MG63 (cell line): ENCODE measurements around the gene HES5. TPM values are rescaled to one million over a fixed set of nuclear protein-coding genes. Genes with fewer than 3 reads are reported as not detected.
A peak's percentile ranks its signal among the peaks of the same experiment; 100 is the strongest.

ENCODE experiments used
- DNase-seq: peaks from one replicate; pipeline ENCODE4 v3.0.0-alpha.2; 2020
- H3K27me3 ChIP-seq: fragments of 250-450 bp; sonication (Bioruptor Pico); 2 replicates; pipeline ENCODE4 v1.5.1; 2020; ENCODE audit warnings: mild to moderate bottlenecking, moderate library complexity
- H3K36me3 ChIP-seq: fragments of 250-450 bp; sonication (Bioruptor Pico); 2 replicates; pipeline ENCODE4 v1.5.1; 2020; ENCODE audit warnings: mild to moderate bottlenecking, moderate library complexity
- H3K4me3 ChIP-seq: fragments of 250-450 bp; sonication (Bioruptor Pico); 2 replicates; pipeline ENCODE4 v1.5.1; 2020; ENCODE audit warnings: mild to moderate bottlenecking, moderate library complexity
- H3K9me3 ChIP-seq: fragments of 250-450 bp; sonication (Bioruptor Pico); 2 replicates; pipeline ENCODE4 v1.5.1; 2020; ENCODE audit warnings: mild to moderate bottlenecking, moderate library complexity
- total RNA-seq: library from RNA; depleted of rRNA; stranded (reverse); fragments of >200 nt; shearing (Covaris generic); gene quantifications from 2 replicates; pipeline ENCODE4 v1.2.3, GENCODE V29; 2014; ENCODE audit warnings: low replicate concordance

The HES5 gene
- total RNA-seq, 1 experiment from 2014 or later: not detected

DNA sequence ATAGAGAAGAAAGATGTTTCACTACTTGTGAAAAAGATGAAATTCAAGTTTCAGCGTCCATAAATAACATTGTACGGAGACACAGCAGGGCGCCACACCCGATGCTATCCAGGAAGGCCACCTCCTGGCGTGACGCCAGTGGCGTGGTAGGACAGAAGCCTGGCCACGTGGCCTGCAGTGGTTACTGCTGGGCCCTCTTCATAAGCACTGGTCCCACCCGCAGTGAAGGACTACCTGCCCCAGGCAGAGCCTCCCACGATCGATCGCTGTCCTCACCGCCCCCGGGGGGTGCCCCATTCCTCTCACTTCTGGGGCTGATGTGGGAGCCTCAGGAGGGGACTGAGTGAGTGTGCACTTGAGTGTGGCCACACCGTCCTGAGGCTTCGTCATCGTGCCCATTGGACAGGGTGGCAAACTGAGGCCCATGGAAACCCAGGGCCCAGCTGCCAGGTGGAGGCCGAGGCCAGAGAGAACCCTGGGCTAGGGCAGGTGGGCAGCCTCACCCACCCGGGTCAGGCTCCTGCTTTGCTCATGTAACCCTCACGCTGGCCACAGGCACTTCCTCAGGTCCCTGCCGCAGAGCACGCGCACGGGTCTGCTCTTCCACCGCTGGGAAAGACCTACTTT is 11.7 kb upstream of the HES5 start:
- DNase-seq: no peak
- H3K4me3 ChIP-seq: no peak overlapping the region
- no peaks in the 10 kb centered on the region for H3K27me3 ChIP-seq
- H3K9me3 ChIP-seq: no peaks in the 10 kb centered on the region
- no peaks in the 10 kb centered on the region for H3K36me3 ChIP-seq

GRCh38 chr1:2540816-2541492 is 10.9 kb upstream of the HES5 start:
- H3K36me3 ChIP-seq: no peaks in the 10 kb centered on the region
- no peaks in the 10 kb centered on the region for H3K27me3 ChIP-seq
- no peaks in the 10 kb centered on the region for H3K9me3 ChIP-seq
- H3K4me3 ChIP-seq: no peak overlapping the region
- no peak for DNase-seq

GRCh38 chr1:2539312-2539907 is 9.3 kb upstream of the HES5 start:
- Histone ChIP-seq H3K27me3 (no peaks in the 10 kb centered on the region), H3K4me3 (no peak overlapping the region), H3K9me3 (no peaks in the 10 kb centered on the region), H3K36me3 (no peaks in the 10 kb centered on the region)
- no peak for DNase-seq

- H3K27me3 ChIP-seq: no peaks in the 10 kb centered on the region
- no peak overlapping the region for H3K4me3 ChIP-seq
- no peaks in the 10 kb centered on the region for H3K9me3 ChIP-seq
- H3K36me3 ChIP-seq: no peaks in the 10 kb centered on the region
- no peak for DNase-seq
Observed at GRCh38 chr1:2538872-2539271, 8.8 kb upstream of the HES5 start.

DNA sequence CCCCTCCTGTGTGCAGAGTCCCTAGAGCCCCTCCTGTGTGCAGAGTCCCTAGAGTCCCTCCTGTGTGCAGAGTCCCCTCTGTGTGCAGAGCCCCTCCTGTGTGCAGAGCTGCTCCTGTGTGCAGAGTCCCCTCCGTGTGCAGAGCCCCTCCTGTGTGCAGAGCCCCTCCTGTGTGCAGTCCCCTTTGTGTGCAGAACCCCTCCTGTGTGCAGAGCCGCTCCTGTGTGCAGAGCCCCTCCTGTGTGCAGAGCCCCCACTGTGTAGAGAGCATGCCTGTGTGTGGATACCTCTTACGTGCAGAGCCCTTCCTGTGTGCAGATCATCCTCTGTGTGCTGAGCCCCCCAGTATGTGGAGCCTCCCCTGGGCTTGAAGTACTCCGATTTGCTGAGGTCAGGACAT is 8.3 kb upstream of the HES5 start:
- no peaks in the 10 kb centered on the region for H3K36me3 ChIP-seq
- no peaks in the 10 kb centered on the region for H3K9me3 ChIP-seq
- H3K27me3 ChIP-seq: no peaks in the 10 kb centered on the region
- no peak for DNase-seq
- H3K4me3 ChIP-seq: no peak overlapping the region

DNA sequence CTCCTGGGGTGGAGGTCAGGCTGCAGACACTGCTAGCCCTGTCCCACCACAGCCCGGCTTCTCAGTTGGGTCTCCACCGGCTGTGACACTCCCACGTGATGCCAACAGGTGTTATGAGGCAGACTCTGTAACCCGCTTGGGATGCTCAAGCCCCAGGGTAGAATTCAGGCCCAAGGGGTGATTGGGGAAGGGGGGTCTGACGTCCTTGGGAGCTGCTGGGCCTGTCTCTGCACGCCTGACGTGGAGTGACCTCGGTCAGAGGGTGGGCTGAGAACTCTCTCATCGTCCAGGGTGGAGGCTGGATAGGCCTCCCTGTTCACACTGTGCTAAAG is 7.7 kb upstream of the HES5 start:
- no peak for DNase-seq
- Histone ChIP-seq H3K36me3 (no peaks in the 10 kb centered on the region), H3K9me3 (no peaks in the 10 kb centered on the region), H3K4me3 (no peak overlapping the region), H3K27me3 (no peaks in the 10 kb centered on the region)

- Histone ChIP-seq H3K36me3 (no peaks in the 10 kb centered on the region), H3K4me3 (no peak overlapping the region), H3K9me3 (no peaks in the 10 kb centered on the region), H3K27me3 (no peaks in the 10 kb centered on the region)
- DNase-seq: no peak
Observed at GRCh38 chr1:2535981-2536380, 5.9 kb upstream of the HES5 start.

GRCh38 chr1:2535455-2535854 is 5.4 kb upstream of the HES5 start:
- H3K36me3 ChIP-seq: no peaks in the 10 kb centered on the region

GRCh38 chr1:2534687-2535441 is 4.8 kb upstream of the HES5 start:
- DNase-seq: no peak
- no peaks in the 10 kb centered on the region for H3K9me3 ChIP-seq
- H3K36me3 ChIP-seq: no peaks in the 10 kb centered on the region
- H3K4me3 ChIP-seq: no peak overlapping the region
- H3K27me3 ChIP-seq: no peaks in the 10 kb centered on the region

More at GRCh38 chr1:2535455-2535854, 5.4 kb upstream of the HES5 start:
- Histone ChIP-seq H3K27me3 (no peaks in the 10 kb centered on the region), H3K9me3 (no peaks in the 10 kb centered on the region), H3K4me3 (no peak overlapping the region)
- DNase-seq: no peak

GRCh38 chr1:2534315-2534686 is 4.2 kb upstream of the HES5 start:
- no peak overlapping the region for H3K4me3 ChIP-seq
- DNase-seq: no peak
- no peaks in the 10 kb centered on the region for H3K27me3 ChIP-seq
- no peaks in the 10 kb centered on the region for H3K36me3 ChIP-seq
- H3K9me3 ChIP-seq: no peaks in the 10 kb centered on the region

DNA sequence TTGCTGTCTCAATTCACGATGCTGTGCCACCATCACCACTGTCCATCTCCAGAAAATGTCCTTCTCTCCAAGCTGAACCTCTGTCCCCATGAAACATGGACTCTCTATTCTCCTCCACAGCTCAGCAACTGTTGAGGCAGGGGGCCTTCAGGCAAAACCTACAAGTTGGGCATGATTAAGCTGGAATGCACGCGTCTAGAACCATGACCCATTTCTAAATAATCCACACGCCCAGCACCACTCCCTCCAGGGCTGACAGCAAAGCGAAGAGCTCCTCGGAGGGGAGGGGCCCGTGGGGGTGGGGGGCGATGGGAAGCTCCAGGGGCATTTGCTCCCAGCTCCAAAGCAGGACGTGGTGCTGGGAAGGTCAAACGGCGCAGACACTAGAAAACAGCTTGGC is 3.3 kb upstream of the HES5 start:
- Histone ChIP-seq H3K9me3 (no peaks in the 10 kb centered on the region), H3K27me3 (no peaks in the 10 kb centered on the region), H3K4me3 (no peak overlapping the region), H3K36me3 (no peaks in the 10 kb centered on the region)
- peak; percentile 48 for DNase-seq

GRCh38 chr1:2532485-2533160 is 2.6 kb upstream of the HES5 start:
- no peak for DNase-seq
- no peaks in the 10 kb centered on the region for H3K9me3 ChIP-seq
- H3K27me3 ChIP-seq: no peaks in the 10 kb centered on the region
- H3K36me3 ChIP-seq: no peaks in the 10 kb centered on the region
- no peak overlapping the region for H3K4me3 ChIP-seq

GRCh38 chr1:2530513-2531361 is 674 bp upstream of the HES5 start:
- Histone ChIP-seq H3K36me3 (no peaks in the 10 kb centered on the region), H3K4me3 (no peak overlapping the region), H3K27me3 (no peaks in the 10 kb centered on the region), H3K9me3 (no peaks in the 10 kb centered on the region)
- DNase-seq: peak; percentile 64

- no peak for DNase-seq
- Histone ChIP-seq H3K36me3 (0 out of 2 replicates have a peak, but pooled peaks cover 6% of the 10 kb centered on the region), H3K4me3 (no peak overlapping the region)
Observed at GRCh38 chr1:2528966-2529783, 888 bp downstream of the HES5 start.

GRCh38 chr1:2528611-2528965 is 1.5 kb downstream of the HES5 start:
- no peaks in the 10 kb centered on the region for H3K9me3 ChIP-seq
- no peak overlapping the region for H3K4me3 ChIP-seq
- H3K27me3 ChIP-seq: no peaks in the 10 kb centered on the region
- H3K36me3 ChIP-seq: 0 out of 2 replicates have a peak, but pooled peaks cover 6% of the 10 kb centered on the region
- DNase-seq: no peak

More at GRCh38 chr1:2528966-2529783, 888 bp downstream of the HES5 start:
- H3K9me3 ChIP-seq: no peaks in the 10 kb centered on the region
- no peaks in the 10 kb centered on the region for H3K27me3 ChIP-seq
